Sigmoid colon (tissue), 7 donors: Measurements from ENCODE around the gene PCYT2. TPM values are rescaled to one million over a fixed set of nuclear protein-coding genes. Genes with fewer than 3 reads are reported as not detected.
"Not testable (repeated sequence)": the region's sequence is repeated elsewhere in the genome, so short reads cannot be mapped to it uniquely, and the experiment has no call there.

Source experiments
- DNase-seq: peaks from one replicate; pipeline ENCODE4 v3.0.0-alpha.2; 2019
- H3K27ac ChIP-seq, 4 donors: fragments of 200-600 bp; sonication (generic); one replicate each; pipeline ENCODE4 v1.5.1; 2016 to 2019; ENCODE audit warnings: mild to moderate bottlenecking in 1 of 4
- H3K27me3 ChIP-seq, 3 donors: fragments of 200-600 bp; sonication (generic); one replicate each; pipeline ENCODE4 v1.5.1; 2019; ENCODE audit warnings: mild to moderate bottlenecking in 1 of 3
- H3K36me3 ChIP-seq, 4 donors: fragments of 200-600 bp; sonication (generic); one replicate each; pipeline ENCODE4 v1.5.1; 2016 to 2019
- H3K4me1 ChIP-seq, 4 donors: fragments of 200-600 bp; sonication (generic); one replicate each; pipeline ENCODE4 v1.5.1; 2017 to 2019
- H3K4me3 ChIP-seq, 4 donors: fragments of 200-600 bp; sonication (generic); one replicate each; pipeline ENCODE4 v1.5.1; 2017 to 2019; ENCODE audit warnings: mild to moderate bottlenecking in 2 of 4, moderate library complexity in 1 of 4
- H3K9me3 ChIP-seq, 4 donors: fragments of 200-600 bp in 3 of 4; sonication (generic) in 3 of 4; one replicate each; pipeline versions ENCODE4 v1.5.1 to v1.6.1; 2013 to 2019
- EP300 ChIP-seq, 4 donors: sonication (generic); formaldehyde crosslinking; IDR thresholded peaks; one replicate each; pipeline ENCODE4 v1.6.1; 2017; ENCODE audit warnings: antibody characterized with exemption in 4 of 4
- POLR2A ChIP-seq, 2 donors: fragments of 450-650 bp; IDR thresholded peaks; one replicate each; pipeline ENCODE4 v1.6.1; 2016; ENCODE audit warnings: antibody characterized with exemption in 2 of 2, mild to moderate bottlenecking in 2 of 2, moderate library complexity in 2 of 2
- POLR2AphosphoS5 ChIP-seq, 4 donors: sonication (generic); formaldehyde crosslinking; IDR thresholded peaks; one replicate each; pipeline ENCODE4 v1.6.1; 2017; ENCODE audit warnings: antibody characterized with exemption in 4 of 4
- WGBS, 2 donors: extraction: QIAGEN DNeasy Blood & Tissue Kit; methylation state at CpG; one replicate each; pipeline ENCODE4 v1.1.7; 2013; 5-methylcytosine and 5-hydroxymethylcytosine counted together
- intact Hi-C: fragments of 100-400 bp; cut with DNase I; formaldehyde crosslinking; loops from one replicate; pipeline ENCODE4 v1.15.1; 2023
- polyA plus RNA-seq, 3 donors: library from polyadenylated mRNA; stranded (reverse); fragments of 200-250 nt; gene quantifications; one replicate each; pipeline ENCODE4 v1.2.3, GENCODE V29; 2013
- total RNA-seq, 4 donors: library from RNA; depleted of rRNA; stranded (reverse); fragments of >200 nt; gene quantifications; one replicate each; pipeline ENCODE4 v1.1.0, GENCODE V29; 2016
- TF ChIP-seq, protein P1 (sequence below), 4 experiments: fragments of 450-650 bp in 3 of 4; fragments of 200-600 bp in 1 of 4; IDR thresholded peaks; one replicate each; pipeline ENCODE4 v1.5.1; 2016 to 2019; ENCODE audit warnings: antibody characterized with exemption in 4 of 4, mild to moderate bottlenecking in 3 of 4, moderate library complexity in 2 of 4
- donor health status: healthy with polysubstance abuse.
- donor health status: Bipolar disorder and iron deficiency.
- donor health status: healthy.

PCYT2 gene
- total and polyA plus RNA-seq, 7 donors = 11.4 to 86.4 (median 23.5) TPM

DNA sequence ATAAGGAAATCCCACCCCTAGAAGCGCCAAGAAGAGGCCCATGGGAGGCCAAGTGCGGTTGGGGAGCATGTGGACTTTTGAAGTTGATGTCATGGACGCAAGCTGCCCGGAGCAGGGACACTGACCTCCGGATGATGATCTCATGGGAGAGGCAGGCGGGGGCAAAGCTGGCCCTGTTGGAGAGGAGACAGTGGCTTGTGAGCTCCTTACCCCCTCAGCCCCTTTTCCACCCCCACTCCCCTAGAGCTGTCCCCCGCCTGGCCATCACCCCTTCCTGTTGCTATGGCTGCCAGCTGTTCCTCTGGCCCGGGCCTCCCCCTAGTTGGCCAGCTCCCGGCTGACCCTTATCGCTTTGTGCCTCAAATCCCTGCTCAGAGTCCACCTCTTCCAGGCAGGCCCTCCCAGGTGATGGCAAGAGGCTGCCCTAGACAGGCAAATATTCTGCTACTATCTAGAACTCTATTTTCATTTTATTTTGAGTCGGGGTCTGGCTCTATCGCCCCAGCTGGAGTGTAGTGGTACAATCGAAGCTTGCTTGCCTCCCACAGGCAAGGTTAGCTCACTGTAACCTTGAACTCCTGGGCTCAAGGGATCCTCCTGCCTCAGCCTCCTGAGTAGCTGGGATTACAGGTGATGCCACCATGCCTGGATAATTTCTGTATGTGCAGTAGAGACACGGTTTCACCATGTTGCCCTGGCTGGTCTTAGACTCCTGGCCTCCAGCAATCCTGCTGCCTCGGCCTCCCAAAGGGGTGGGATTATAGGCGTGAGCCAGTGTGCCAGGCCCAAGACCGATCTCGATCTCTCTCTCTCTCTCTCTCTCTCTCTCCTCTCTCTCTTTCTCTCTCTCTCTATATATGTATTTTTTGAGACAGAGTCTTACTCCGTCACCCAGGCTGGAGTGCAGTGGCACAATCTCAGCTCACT is 43.2 kb upstream of the PCYT2 start:
- no peak for TF ChIP-seq POLR2A (IDR thresholded peaks at IDR 0.05)
- TF ChIP-seq, protein P1, sequence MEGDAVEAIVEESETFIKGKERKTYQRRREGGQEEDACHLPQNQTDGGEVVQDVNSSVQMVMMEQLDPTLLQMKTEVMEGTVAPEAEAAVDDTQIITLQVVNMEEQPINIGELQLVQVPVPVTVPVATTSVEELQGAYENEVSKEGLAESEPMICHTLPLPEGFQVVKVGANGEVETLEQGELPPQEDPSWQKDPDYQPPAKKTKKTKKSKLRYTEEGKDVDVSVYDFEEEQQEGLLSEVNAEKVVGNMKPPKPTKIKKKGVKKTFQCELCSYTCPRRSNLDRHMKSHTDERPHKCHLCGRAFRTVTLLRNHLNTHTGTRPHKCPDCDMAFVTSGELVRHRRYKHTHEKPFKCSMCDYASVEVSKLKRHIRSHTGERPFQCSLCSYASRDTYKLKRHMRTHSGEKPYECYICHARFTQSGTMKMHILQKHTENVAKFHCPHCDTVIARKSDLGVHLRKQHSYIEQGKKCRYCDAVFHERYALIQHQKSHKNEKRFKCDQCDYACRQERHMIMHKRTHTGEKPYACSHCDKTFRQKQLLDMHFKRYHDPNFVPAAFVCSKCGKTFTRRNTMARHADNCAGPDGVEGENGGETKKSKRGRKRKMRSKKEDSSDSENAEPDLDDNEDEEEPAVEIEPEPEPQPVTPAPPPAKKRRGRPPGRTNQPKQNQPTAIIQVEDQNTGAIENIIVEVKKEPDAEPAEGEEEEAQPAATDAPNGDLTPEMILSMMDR (IDR thresholded peaks at IDR 0.05) = no peak
- TF ChIP-seq EP300 (IDR thresholded peaks at IDR 0.05) = no peak
- TF ChIP-seq POLR2AphosphoS5 (IDR thresholded peaks at IDR 0.05) = no peak
- no peaks in the 10 kb centered on the region for H3K9me3 ChIP-seq
- no peaks in the 10 kb centered on the region for H3K36me3 ChIP-seq
- H3K27me3 ChIP-seq = peaks cover 11 to 55% (median 25%) of the 10 kb centered on the region in 3 donors
- H3K4me3 ChIP-seq = no peak overlapping the region
- peaks cover 0 to 4% (median 4%) of the 10 kb centered on the region in 4 donors for H3K4me1 ChIP-seq
- no peak overlapping the region for H3K27ac ChIP-seq
- 86 to 87% methylated on average over 19 of the region's 19 CpGs for WGBS, 2 donors
- DNase-seq = no peak
- intact Hi-C loops = no loop called here

DNA sequence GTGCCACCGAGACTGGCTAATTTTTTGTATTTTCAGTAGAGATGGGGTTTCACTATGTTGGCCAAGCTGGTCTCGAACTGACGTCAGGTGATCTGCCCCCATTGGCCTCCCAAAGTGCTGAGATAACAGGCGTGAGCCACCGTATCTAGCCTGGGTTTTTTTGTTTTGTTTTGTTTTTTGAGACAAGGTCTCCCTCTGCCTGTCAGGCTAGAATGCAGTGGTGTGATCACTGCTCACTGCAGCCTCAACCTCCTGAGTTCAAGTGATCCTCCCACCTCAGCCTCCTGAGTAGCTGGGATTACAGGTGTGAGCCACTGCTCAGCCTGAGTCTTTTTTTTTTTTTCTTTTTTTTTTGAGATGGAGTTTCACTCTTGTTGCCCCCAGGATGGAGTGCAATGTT is 42.2 kb upstream of the PCYT2 start:
- H3K27ac ChIP-seq, H3K4me3 ChIP-seq, H3K36me3 ChIP-seq, intact Hi-C loops, H3K4me1 ChIP-seq, H3K9me3 ChIP-seq, DNase-seq: not testable (repeated sequence)
- 64 to 77% methylated on average over 5 of the region's 5 CpGs for WGBS, 2 donors
- peaks cover 2 to 45% (median 16%) of the 10 kb centered on the region in 3 donors for H3K27me3 ChIP-seq

DNA sequence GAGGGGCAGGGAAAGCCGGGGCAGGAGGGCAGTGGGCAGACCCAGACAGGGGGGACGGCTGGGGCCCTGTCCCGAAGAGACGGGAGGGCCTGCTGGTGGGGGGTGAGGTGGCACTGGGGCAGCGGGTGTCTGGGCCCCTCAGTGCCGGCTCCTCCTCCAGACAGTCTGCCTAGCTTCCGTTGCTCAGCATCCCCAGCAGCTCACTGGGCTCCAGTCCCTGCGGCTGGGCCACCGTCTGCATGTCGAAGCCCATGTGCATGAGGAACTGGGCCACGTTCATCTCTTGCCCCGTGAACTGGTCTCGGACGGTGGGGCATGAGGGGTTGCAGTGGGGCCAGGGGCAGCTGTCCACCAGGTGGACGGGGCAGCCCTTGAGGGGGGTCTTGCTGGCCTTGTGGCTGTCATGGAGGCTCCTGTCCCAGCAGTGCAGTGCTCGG is 41.6 kb upstream of the PCYT2 start:
- no peaks in the 10 kb centered on the region for H3K36me3 ChIP-seq
- no peak overlapping the region for H3K4me3 ChIP-seq
- WGBS, 2 donors = 70 to 78% methylated on average over 16 of the region's 16 CpGs
- no peak overlapping the region for H3K27ac ChIP-seq
- no peak for DNase-seq
- peaks cover 0 to 39% (median 9%) of the 10 kb centered on the region in 3 donors for H3K27me3 ChIP-seq
- intact Hi-C loops = no loop called here
- no peaks in the 10 kb centered on the region for H3K9me3 ChIP-seq
- H3K4me1 ChIP-seq = no peaks in the 10 kb centered on the region
- no peak for TF ChIP-seq POLR2AphosphoS5 (IDR thresholded peaks at IDR 0.05)
- TF ChIP-seq EP300 (IDR thresholded peaks at IDR 0.05) = no peak
- TF ChIP-seq, protein P1 (IDR thresholded peaks at IDR 0.05) = no peak
- TF ChIP-seq POLR2A (IDR thresholded peaks at IDR 0.05) = no peak

DNA sequence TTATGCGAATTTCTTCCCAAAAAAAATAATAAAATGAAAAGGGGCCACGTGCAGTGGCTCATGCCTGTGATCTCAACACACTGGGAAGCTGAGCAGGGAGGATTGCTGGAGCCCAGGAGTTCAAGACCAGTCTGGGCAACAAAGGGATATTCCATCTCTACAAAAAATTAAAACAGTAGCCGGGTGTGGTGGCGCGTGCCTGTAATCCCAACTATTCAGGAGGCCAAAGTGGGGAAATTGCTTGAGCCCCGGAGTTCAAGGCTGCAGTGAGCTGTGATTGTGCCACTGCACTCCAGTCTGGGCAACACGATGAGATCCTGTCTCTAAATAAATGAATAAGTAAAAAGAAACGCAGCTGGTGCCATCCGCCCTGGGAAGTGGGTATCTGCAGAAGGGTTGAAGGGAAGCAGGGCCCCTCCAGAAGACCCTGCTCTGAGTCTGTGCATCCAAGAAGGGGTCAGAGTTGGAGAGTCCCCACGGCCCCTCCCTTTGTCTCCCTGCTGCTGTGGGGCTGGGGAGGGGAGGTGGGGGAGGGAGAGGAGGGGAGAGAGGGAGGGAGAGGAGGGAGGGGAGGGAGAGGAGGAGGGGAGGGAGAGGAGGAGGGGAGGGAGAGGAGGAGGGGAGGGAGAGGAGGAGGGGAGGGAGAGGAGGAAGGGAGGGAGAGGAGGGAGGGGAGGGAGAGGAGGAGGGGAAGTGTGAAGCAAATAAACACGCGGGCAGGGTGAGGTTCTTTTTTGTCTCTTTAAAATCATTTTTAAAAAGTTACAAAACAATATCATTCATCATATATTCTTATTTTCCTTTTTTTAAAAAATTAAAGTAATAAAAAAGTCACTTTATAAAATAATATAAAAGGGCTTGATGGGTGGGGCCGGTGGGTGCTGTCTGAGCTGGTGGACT is 40.8 kb upstream of the PCYT2 start:
- Histone ChIP-seq H3K9me3 (no peaks in the 10 kb centered on the region), H3K27ac (no peak overlapping the region), H3K4me1 (no peaks in the 10 kb centered on the region), H3K4me3 (no peak overlapping the region), H3K27me3 (peaks cover 0 to 31% (median 6%) of the 10 kb centered on the region in 3 donors), H3K36me3 (no peaks in the 10 kb centered on the region)
- intact Hi-C loops = no loop called here
- DNase-seq = no peak
- WGBS, 2 donors = 37 to 53% methylated on average over 13 of the region's 13 CpGs
- TF ChIP-seq EP300 (IDR thresholded peaks at IDR 0.05) (no peak), POLR2AphosphoS5 (IDR thresholded peaks at IDR 0.05) (no peak), POLR2A (IDR thresholded peaks at IDR 0.05) (no peak)
- TF ChIP-seq, protein P1 (IDR thresholded peaks at IDR 0.05) = no peak

DNA sequence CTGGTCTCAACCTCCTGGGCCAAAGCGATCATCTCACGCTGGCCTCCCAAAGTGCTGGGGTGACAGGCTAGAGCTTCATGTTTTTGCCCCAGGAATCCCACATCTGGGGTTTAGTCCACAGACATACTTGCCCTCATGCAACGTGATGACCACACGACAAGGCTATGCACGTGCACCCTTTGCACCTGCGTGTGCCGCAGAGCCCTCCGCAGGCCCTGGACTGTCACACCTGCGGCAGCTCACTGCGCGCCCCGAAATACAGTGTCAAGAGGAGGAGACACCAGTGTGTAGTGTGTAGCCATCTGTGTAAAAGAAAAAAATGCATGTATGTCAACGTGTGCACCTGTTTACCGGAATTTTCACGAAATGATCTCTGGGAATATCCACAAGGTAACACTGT is 39.3 kb upstream of the PCYT2 start:
- DNase-seq = no peak
- peaks cover 0 to 18% (median 0%) of the 10 kb centered on the region in 3 donors for H3K27me3 ChIP-seq
- TF ChIP-seq, protein P1 (IDR thresholded peaks at IDR 0.05) = no peak
- TF ChIP-seq POLR2A (IDR thresholded peaks at IDR 0.05) = no peak
- TF ChIP-seq POLR2AphosphoS5 (IDR thresholded peaks at IDR 0.05) = no peak
- no peak for TF ChIP-seq EP300 (IDR thresholded peaks at IDR 0.05)
- no peak overlapping the region for H3K4me3 ChIP-seq
- no peaks in the 10 kb centered on the region for H3K9me3 ChIP-seq
- H3K4me1 ChIP-seq = no peaks in the 10 kb centered on the region
- intact Hi-C loops = no loop called here
- H3K36me3 ChIP-seq = no peaks in the 10 kb centered on the region
- H3K27ac ChIP-seq = no peak overlapping the region
- 80 to 87% methylated on average over 15 of the region's 15 CpGs for WGBS, 2 donors
